Myocyte (in vitro differentiated cells): ENCODE results near the gene SMIM10L2A. TPM values are rescaled to one million over a fixed set of nuclear protein-coding genes. Genes with fewer than 3 reads are reported as not detected.
"Not testable (repeated sequence)": the region's sequence is repeated elsewhere in the genome, so short reads cannot be mapped to it uniquely, and the experiment has no call there.

Experiments
- DNase-seq: peaks from one replicate; pipeline ENCODE4 v3.0.0-alpha.2; 2012; ENCODE audit warnings: low read depth
- polyA plus RNA-seq: library from polyadenylated mRNA; unstranded; fragments of >200 nt; gene quantifications from one replicate; pipeline ENCODE4 v1.2.1, GENCODE V29; 2012; ENCODE audit warnings: missing spikeins
- total RNA-seq: library from RNA; depleted of rRNA; stranded (reverse); fragments of >200 nt; gene quantifications from 2 replicates; pipeline ENCODE4 v1.2.3, GENCODE V29; 2014

Gene SMIM10L2A
- 0.08 and 0.26 TPM in 2 replicates for total RNA-seq
- 0.03 TPM for polyA plus RNA-seq

GRCh38 chrX:135421932-135422809 lies at the start of gene SMIM10L2A:
TSS of gene SMIM10L2A (plus strand) at chrX:135421944. CDS start at chrX:135422132, 188 bp downstream.
- no peak for DNase-seq

- no peak for DNase-seq
Measured at GRCh38 chrX:135373357-135373756, 48.4 kb upstream of the SMIM10L2A start.

GRCh38 chrX:135382260-135382659 lies 39.5 kb upstream of the SMIM10L2A start:
- no peak for DNase-seq

GRCh38 chrX:135383249-135383648 lies 38.5 kb upstream of the SMIM10L2A start:
- DNase-seq, result no peak

- DNase-seq, result no peak
Measured at GRCh38 chrX:135384161-135384836, 37.4 kb upstream of the SMIM10L2A start.

- no peak for DNase-seq
Measured at GRCh38 chrX:135388841-135389240, 32.9 kb upstream of the SMIM10L2A start.

GRCh38 chrX:135389243-135389642 lies 32.5 kb upstream of the SMIM10L2A start:
- DNase-seq, result no peak

GRCh38 chrX:135389717-135390116 lies 32.0 kb upstream of the SMIM10L2A start:
- no peak for DNase-seq

GRCh38 chrX:135391734-135392133 lies 30.0 kb upstream of the SMIM10L2A start:
- DNase-seq, result no peak

- no peak for DNase-seq
Measured at GRCh38 chrX:135393051-135393450, 28.7 kb upstream of the SMIM10L2A start.

GRCh38 chrX:135395064-135395463 lies 26.7 kb upstream of the SMIM10L2A start:
- no peak for DNase-seq

- no peak for DNase-seq
Measured at GRCh38 chrX:135396109-135396508, 25.6 kb upstream of the SMIM10L2A start.

- no peak for DNase-seq
Measured at GRCh38 chrX:135396566-135396965, 25.2 kb upstream of the SMIM10L2A start.

- no peak for DNase-seq
Measured at GRCh38 chrX:135397652-135398051, 24.1 kb upstream of the SMIM10L2A start.

- no peak for DNase-seq
Measured at GRCh38 chrX:135403374-135403773, 18.4 kb upstream of the SMIM10L2A start.

GRCh38 chrX:135406428-135406827 lies 15.3 kb upstream of the SMIM10L2A start:
- DNase-seq, result not testable (repeated sequence)

- DNase-seq, result no peak
Measured at GRCh38 chrX:135408794-135409193, 12.9 kb upstream of the SMIM10L2A start.

GRCh38 chrX:135410861-135411627 lies 10.7 kb upstream of the SMIM10L2A start:
- DNase-seq, result no peak

GRCh38 chrX:135411893-135412292 lies 9.9 kb upstream of the SMIM10L2A start:
- DNase-seq, result no peak

GRCh38 chrX:135416546-135416945 lies 5.2 kb upstream of the SMIM10L2A start:
- no peak for DNase-seq

GRCh38 chrX:135420831-135421230 lies 913 bp upstream of the SMIM10L2A start:
- no peak for DNase-seq

GRCh38 chrX:135421537-135421931 lies 210 bp upstream of the SMIM10L2A start:
- peak; percentile 58 for DNase-seq
